HT-29 (cell line): Measurements from ENCODE around the gene CEP250. TPM values are rescaled to one million over a fixed set of nuclear protein-coding genes. Genes with fewer than 3 reads are reported as not detected.
A peak's percentile ranks its signal among the peaks of the same experiment; 100 is the strongest.
"Not testable (repeated sequence)": the region's sequence is repeated elsewhere in the genome, so short reads cannot be mapped to it uniquely, and the experiment has no call there.

Source experiments
- DNase-seq: peaks from one replicate; pipeline ENCODE4 v3.0.0-alpha.2; 2015; ENCODE audit warnings: low spot score
- total RNA-seq: library from RNA; depleted of rRNA; stranded (reverse); fragments of >200 nt; shearing (Covaris generic); gene quantifications from 2 replicates; pipeline ENCODE4 v1.2.3, GENCODE V29; 2014

Gene CEP250
- total RNA-seq, 1 experiment from 2014 or later = 30.2 TPM

DNA sequence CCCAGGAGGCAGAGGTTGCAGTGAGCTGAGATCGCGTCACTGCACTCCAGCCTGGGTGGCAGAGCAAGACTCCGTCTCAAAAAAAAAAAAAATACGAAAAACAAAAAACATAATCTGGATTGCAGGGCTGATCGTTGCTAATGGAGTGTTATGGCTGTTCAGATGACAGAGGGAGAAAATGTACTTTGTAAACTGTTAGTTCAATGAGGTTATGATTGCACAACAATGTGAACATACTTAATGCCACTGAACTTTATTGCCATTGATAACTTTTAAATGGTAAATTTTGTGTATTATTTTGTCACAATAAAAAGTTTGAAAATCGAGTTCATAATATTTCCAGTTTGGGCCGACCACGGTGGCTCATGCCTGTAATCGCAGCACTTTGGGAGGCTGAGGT is 63.6 kb downstream of the CEP250 start:
- no peak for DNase-seq

DNA sequence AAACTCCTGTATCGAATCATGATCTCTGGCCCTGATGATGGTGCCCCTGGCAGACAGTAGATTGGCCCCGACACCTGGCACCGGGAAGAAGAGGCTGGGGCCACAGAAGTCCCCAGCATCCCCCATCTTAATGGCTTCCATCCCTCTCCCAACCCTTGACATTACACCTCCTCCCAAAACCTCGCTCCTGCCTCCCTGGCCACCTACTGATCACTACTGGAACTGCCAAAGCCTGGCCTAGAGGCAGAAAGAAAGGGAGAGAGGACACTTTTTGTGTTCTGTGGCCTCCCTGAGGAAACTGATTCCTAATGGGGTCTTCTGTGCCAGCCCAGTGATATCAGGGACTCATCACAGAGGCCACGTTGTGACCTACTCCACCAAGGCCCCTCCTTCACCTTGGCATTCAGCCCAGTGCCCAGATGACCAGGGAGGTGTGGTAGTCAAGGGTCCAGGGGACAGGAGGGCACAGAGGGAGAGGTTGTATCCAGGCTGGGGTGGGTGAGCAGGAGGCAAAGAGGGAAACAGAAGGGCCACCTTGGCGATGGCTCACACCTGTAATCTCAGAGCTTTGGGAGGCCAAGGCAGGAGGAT is 68.0 kb downstream of the CEP250 start:
- DNase-seq = peak; percentile 77

DNA sequence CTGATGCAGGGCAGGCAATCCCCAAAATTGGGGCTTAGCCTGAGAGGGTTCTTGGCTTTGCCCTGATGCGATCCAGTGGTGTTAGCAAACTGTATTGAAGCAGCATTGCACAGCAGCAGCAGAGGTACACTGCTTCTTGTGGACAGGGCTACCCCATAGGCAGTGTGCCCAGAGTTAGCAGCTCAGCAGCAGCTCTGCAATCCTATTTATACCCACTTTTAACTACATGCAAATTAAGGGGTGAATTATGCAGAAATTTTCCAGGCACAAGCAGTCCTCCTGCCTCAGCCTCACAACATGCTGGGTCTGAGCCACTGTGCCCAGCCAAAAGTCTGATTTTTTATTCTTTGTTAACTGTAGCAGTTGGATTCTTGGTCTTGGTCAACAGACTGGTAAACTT is 70.2 kb downstream of the CEP250 start:
- no peak for DNase-seq

DNA sequence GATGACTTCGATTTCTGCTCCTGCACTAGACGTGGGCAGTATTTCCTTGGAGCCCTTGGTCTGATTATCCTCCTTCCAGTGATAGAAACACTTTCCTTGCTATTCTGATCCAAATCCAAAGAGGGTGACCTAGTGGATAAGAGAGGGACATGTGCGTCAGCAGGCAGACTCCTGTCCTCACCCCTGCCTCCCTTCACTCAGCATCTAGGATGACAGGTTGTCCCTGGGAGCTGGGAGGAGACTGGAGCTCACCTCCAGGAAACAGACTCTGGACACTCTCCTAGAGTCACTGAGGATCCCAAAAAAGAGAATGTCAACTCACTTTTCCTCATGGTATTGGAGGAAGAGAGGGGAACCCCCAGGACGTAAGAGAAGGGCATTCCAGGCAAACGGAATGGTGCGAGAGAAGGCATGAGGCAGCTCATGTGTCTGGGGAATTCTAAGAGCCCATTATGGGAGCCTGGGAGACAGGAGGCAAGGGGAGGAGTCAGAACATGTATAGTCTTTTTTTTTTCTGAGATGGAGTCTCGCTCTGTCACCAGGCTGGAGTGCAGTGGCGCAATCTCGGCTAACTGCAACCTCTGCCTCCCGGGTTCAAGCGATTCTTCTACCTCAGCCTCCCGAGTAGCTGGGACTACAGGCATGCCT is 71.8 kb downstream of the CEP250 start:
- no peak for DNase-seq

GRCh38 chr20:35529552-35529951 is 74.2 kb downstream of the CEP250 start, which contains the start of gene C20orf173:
Gene C20orf173 (minus strand): TSS chr20:35529652. CDS start chr20:35529373, 279 bp downstream.
- DNase-seq = no peak

GRCh38 chr20:35539756-35540212 is 84.4 kb downstream of the CEP250 start:
- DNase-seq = peak; percentile 95

DNA sequence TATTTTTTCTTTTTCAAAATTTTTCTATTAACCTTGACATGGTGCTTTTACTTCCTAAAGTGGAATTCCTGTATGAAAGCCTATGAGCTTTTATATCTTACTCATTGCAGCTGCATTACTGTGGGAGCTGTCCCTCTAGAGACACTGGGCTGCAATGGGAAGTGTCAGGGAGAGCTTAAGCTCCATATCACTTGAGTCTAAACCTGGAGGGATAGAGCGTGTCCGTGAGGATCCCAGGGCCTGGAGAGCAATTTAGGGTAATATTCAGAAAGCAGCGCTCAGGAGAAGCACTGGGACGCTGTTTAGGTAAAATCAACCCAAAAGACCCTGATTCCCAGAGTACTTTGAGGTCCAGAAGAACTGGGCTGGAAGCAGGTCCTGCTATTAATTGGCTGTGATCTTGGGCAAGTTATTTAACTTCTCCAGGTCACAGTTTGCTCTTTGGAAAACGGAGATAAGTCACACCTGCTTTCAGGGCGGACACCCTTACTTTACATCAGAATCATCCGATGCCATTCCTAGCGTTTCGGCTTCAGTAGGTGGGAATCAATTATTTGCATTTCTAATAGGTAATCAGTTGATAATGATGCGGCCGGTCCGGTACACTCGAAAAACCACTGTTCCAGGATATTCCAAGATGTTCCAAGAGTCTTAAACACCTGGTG is 85.9 kb downstream of the CEP250 start:
- peak; percentile 34 for DNase-seq

DNA sequence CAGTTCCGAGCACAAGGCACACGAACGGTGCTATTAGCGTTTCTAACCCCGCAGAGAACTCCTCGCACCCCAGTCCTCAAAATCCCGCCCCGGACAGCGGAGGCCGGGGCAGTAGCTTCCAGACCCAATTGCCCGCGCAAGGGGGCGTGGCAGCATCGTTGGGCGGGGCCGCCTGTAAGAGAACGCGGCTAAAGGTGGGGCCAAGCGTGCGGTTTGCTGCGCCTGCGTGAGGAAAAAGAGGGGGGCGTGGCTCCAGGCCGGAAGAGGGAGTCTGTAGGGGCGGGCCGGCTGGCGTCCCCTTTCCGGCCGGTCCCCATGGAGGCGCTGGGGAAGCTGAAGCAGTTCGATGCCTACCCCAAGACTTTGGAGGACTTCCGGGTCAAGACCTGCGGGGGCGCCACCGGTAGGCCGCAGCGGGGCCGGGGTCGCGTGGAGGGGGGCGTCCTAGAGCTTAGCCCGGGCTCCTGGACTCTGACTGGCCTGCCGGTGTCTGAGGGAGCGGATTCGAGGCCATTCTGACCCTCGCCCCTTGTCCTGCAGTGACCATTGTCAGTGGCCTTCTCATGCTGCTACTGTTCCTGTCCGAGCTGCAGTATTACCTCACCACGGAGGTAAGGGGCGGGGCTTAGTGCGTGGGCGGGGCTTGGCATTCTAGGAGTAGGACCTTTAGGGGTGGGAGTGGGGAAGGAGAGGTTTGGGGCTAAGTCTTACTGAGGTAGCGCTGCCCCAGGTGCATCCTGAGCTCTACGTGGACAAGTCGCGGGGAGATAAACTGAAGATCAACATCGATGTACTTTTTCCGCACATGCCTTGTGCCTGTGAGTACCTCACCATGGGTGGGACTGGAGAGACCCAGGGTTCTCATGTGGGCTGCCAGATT is 86.6 kb downstream of the CEP250 start, which contains the start of gene ERGIC3:
TSS of gene ERGIC3 (plus strand) at position 296 of the 880 bp plus-strand sequence. CDS start at position 316, 20 bp downstream.
- peak; percentile 99 for DNase-seq

DNA sequence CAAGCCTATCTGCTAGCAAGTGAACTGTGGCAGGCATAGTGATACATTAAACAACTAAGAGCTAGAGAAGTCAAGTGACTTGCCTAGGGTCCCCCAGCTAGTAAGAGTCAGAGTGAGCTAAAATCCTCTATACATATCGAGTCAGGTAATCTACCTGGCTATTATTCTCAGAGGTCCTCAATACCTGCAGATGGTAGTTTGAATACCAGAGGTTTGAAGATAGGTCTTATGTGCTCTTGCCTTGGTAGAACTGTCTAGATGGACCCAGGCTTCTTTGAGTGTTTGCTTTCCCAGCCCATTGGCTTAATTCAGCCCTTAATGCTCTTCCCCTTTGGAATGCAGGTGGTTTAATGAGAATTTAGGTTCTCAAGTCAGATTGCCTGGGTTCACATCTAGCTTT is 87.6 kb downstream of the CEP250 start:
- DNase-seq = no peak

DNA sequence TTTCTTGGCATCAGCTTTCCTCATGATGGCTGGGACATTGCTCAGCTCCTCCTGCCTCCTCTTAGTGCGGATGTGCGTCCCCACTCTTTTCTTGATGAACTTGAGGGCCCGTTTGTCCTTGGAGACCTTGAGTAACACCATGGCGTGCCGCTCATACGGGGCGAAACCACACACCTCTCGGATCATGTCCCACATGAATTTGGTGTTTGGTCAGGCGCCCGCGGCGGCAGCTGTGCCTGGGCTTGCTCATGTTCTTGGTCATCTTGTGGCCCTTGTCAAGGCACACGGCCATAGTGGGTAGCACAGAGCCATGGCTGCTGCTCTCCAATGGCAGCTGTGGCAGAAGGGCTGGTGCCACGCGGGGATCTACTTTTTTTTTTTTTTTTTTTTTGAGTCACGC is 89.0 kb downstream of the CEP250 start:
- no peak for DNase-seq

- DNase-seq = not testable (repeated sequence)
Measured at GRCh38 chr20:35544941-35545340, 89.5 kb downstream of the CEP250 start.

- DNase-seq = no peak
Measured at GRCh38 chr20:35546127-35546526, 90.7 kb downstream of the CEP250 start.

- no peak for DNase-seq
Measured at GRCh38 chr20:35547329-35547728, 91.9 kb downstream of the CEP250 start.

GRCh38 chr20:35551503-35551902 is 96.1 kb downstream of the CEP250 start:
- DNase-seq = no peak

DNA sequence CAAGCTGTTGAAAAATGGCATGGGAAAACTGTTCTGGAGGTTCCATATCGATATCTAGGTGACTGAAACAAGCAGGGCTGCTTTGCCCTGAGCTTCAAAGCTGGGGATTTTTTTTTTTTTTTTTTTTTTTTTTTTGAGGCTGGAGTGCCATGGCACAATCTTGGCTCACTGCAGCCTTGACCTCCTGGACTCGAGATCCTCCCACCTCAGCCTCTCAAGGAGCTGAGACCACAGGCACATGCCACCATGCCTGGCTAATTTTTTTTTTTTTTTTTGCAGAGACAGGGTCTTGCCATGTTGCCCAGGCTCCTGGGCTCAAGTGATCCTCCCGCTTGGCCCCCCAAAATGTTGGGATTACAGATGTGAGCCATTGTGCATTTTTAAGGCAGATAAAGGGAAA is 97.5 kb downstream of the CEP250 start:
- no peak for DNase-seq

DNA sequence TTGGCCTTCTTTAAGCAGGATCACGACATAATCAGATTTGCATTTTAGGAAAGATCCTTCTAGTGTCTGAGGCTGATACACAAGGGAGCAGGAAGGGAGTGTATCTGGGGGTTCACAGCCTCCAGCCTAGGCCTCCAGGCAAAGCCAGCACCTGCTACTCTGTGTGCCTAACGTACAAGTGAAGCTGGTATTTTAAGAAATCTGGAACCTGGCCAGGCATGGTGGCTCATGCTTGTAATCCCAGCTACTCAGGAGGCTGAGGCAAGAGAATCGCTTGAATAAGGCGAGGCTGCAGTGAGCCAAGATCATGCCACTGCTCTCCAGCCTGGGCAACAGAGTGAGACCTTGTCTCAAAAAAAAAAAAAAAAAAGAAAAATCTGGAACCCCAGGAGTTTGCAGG is 100.1 kb downstream of the CEP250 start:
- DNase-seq = not testable (repeated sequence)

DNA sequence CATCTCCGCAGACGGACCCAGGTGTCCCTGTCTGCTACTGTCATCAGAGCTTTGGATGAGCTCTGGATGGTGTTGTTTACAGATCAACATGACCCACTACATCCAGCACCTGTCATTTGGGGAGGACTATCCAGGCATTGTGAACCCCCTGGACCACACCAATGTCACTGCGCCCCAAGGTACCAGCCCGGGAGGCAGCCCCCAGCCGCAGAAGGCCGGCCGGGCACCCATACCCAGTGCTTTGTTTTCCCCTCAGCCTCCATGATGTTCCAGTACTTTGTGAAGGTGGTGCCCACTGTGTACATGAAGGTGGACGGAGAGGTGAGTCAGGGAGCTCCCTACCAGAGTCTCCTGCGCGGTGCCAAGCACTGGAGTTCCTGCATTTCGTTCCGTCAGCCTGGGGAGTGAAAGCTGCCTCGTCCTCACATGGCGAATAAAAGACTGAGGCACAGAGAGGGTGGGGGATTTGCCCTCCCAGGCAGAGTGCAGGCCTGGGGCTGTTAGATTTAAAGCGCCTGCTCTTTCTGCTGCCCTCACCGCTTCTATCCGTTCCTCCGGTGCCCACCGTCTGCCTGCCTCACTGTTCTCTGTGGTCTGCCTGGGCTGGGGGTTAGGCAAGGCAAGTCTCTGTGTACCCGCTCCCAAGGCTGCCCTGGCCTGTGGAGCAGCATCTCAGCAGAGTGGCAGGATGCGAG is 100.7 kb downstream of the CEP250 start:
- DNase-seq = no peak

- DNase-seq = no peak
Measured at GRCh38 chr20:35556871-35557270, 101.5 kb downstream of the CEP250 start.

GRCh38 chr20:35558451-35558850 is 103.1 kb downstream of the CEP250 start:
- DNase-seq = no peak

DNA sequence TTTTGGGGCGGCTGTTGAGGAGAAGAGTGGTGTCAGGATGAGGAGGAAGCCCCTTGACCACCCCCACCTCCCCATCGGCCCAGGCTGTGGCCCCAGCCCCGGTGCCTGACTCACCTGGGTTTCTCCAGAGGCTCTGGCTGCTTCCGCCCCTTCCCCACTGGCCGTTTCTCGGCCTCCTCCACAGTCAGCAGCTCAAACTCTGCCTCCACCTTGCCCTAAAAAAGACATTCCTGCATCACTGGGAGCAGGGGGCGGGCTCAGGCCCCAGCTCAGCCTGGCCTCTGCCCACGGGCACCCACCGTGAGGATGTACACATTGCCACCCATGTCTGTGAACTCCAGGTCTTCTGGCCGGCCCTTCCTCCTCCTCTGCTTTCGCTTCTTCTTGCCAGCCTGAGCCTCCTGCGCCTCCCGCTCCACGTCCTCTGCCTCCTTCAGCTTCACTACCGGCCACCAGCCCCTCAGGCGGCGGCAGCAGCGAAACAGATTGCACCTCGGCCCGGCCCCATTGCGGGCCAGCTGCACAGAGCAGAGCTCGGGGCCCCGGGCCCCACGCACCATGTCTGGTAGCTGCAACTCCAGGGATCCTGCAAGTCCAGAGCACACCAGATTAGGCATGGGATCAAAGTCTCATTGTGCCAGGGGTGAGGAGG is 103.8 kb downstream of the CEP250 start:
- no peak for DNase-seq

DNA sequence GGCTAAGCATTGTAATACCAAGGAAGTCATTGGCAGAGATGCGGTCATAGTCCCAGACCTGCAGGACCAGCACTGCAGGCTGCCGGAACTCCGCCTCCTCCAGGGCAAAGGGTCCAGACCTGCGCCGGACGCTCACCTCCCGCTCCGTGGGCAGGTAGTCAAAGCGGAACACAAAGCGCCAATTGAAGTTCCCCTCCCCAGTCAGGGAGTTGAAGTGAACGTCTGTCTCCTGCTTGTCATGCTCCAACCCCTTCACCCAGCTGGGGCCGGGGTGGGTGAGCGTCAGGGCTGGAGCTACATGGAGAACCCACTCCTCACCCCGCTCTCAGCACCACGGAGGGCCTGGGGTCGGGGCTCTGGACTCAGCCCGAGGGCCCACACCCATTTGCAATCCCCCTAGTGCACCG is 104.7 kb downstream of the CEP250 start:
- peak; percentile 96 for DNase-seq
